Measurements from ENCODE around the gene KIAA0753. TPM values are rescaled to one million over a fixed set of nuclear protein-coding genes. Genes with fewer than 3 reads are reported as not detected.
A peak's percentile ranks its signal among the peaks of the same experiment; 100 is the strongest.

The KIAA0753 gene
- total RNA-seq, 1 experiment from 2014 or later = 16.8 TPM

GRCh38 chr17:6651919-6652452, 11.5 kb upstream of the KIAA0753 start:
- peak; percentile 62 for DNase-seq (ENCODE audit: low read depth)
- in situ Hi-C loops (cut with HindIII; ENCODE audit: low pct_unique_long_range_greater_than_20kb, low sequenced_read_pairs) = no loop called here

GRCh38 chr17:6651354-6651918, 10.9 kb upstream of the KIAA0753 start, which contains the start of the genes C17orf100 and MED31:
Gene C17orf100 (plus strand): TSS chr17:6651762. CDS start chr17:6651914, 152 bp downstream.
Gene MED31 (minus strand): TSS chr17:6651605. CDS start chr17:6651528, 77 bp downstream.
- peak; percentile 93 for DNase-seq (ENCODE audit: low read depth)
- in situ Hi-C loops (cut with HindIII; ENCODE audit: low pct_unique_long_range_greater_than_20kb, low sequenced_read_pairs) = no loop called here

GRCh38 chr17:6648181-6648580, 7.7 kb upstream of the KIAA0753 start:
- DNase-seq (ENCODE audit: low read depth) = peak; percentile 19
- in situ Hi-C loops (cut with HindIII; ENCODE audit: low pct_unique_long_range_greater_than_20kb, low sequenced_read_pairs) = no loop called here

- no peak for DNase-seq (ENCODE audit: low read depth)
- in situ Hi-C loops (cut with HindIII; ENCODE audit: low pct_unique_long_range_greater_than_20kb, low sequenced_read_pairs) = no loop called here
Measured at GRCh38 chr17:6643451-6644125, 3.1 kb upstream of the KIAA0753 start.

- no peak for DNase-seq (ENCODE audit: low read depth)
- in situ Hi-C loops (cut with HindIII; ENCODE audit: low pct_unique_long_range_greater_than_20kb, low sequenced_read_pairs) = no loop called here
Measured at GRCh38 chr17:6642592-6642991, 2.1 kb upstream of the KIAA0753 start.

GRCh38 chr17:6641247-6641863, 844 bp upstream of the KIAA0753 start:
- no peak for DNase-seq (ENCODE audit: low read depth)
- in situ Hi-C loops (cut with HindIII; ENCODE audit: low pct_unique_long_range_greater_than_20kb, low sequenced_read_pairs) = no loop called here

GRCh38 chr17:6639586-6640535, 650 bp downstream of the KIAA0753 start:
- no peak for DNase-seq (ENCODE audit: low read depth)
- in situ Hi-C loops (cut with HindIII; ENCODE audit: low pct_unique_long_range_greater_than_20kb, low sequenced_read_pairs) = no loop called here

GRCh38 chr17:6639014-6639585, 1.4 kb downstream of the KIAA0753 start:
- no peak for DNase-seq (ENCODE audit: low read depth)

GRCh38 chr17:6638046-6638908, 2.2 kb downstream of the KIAA0753 start:
- DNase-seq (ENCODE audit: low read depth) = no peak
- in situ Hi-C loops (cut with HindIII; ENCODE audit: low pct_unique_long_range_greater_than_20kb, low sequenced_read_pairs) = no loop called here

More at GRCh38 chr17:6639014-6639585, 1.4 kb downstream of the KIAA0753 start:
- in situ Hi-C loops (cut with HindIII; ENCODE audit: low pct_unique_long_range_greater_than_20kb, low sequenced_read_pairs) = no loop called here

GRCh38 chr17:6637458-6637840, 3.1 kb downstream of the KIAA0753 start:
- DNase-seq (ENCODE audit: low read depth) = no peak
- in situ Hi-C loops (cut with HindIII; ENCODE audit: low pct_unique_long_range_greater_than_20kb, low sequenced_read_pairs) = no loop called here

GRCh38 chr17:6636616-6637457, 3.7 kb downstream of the KIAA0753 start:
- DNase-seq (ENCODE audit: low read depth) = no peak
- in situ Hi-C loops (cut with HindIII; ENCODE audit: low pct_unique_long_range_greater_than_20kb, low sequenced_read_pairs) = no loop called here

GRCh38 chr17:6636105-6636504, 4.4 kb downstream of the KIAA0753 start:
- in situ Hi-C loops (cut with HindIII; ENCODE audit: low pct_unique_long_range_greater_than_20kb, low sequenced_read_pairs) = no loop called here
- no peak for DNase-seq (ENCODE audit: low read depth)

GRCh38 chr17:6633263-6633662, 7.2 kb downstream of the KIAA0753 start:
- no peak for DNase-seq (ENCODE audit: low read depth)
- in situ Hi-C loops (cut with HindIII; ENCODE audit: low pct_unique_long_range_greater_than_20kb, low sequenced_read_pairs) = no loop called here

- in situ Hi-C loops (cut with HindIII; ENCODE audit: low pct_unique_long_range_greater_than_20kb, low sequenced_read_pairs) = no loop called here
- no peak for DNase-seq (ENCODE audit: low read depth)
Measured at GRCh38 chr17:6632530-6632929, 8.0 kb downstream of the KIAA0753 start.

- no peak for DNase-seq (ENCODE audit: low read depth)
- in situ Hi-C loops (cut with HindIII; ENCODE audit: low pct_unique_long_range_greater_than_20kb, low sequenced_read_pairs) = no loop called here
Measured at GRCh38 chr17:6630390-6630789, 10.1 kb downstream of the KIAA0753 start.

- DNase-seq (ENCODE audit: low read depth) = no peak
Measured at GRCh38 chr17:6627019-6627418, 13.5 kb downstream of the KIAA0753 start.

More at GRCh38 chr17:6627019-6627418, 13.5 kb downstream of the KIAA0753 start:
- in situ Hi-C loops (cut with HindIII; ENCODE audit: low pct_unique_long_range_greater_than_20kb, low sequenced_read_pairs) = no loop called here
